ENCODE results near the gene SNAP47.

DNA sequence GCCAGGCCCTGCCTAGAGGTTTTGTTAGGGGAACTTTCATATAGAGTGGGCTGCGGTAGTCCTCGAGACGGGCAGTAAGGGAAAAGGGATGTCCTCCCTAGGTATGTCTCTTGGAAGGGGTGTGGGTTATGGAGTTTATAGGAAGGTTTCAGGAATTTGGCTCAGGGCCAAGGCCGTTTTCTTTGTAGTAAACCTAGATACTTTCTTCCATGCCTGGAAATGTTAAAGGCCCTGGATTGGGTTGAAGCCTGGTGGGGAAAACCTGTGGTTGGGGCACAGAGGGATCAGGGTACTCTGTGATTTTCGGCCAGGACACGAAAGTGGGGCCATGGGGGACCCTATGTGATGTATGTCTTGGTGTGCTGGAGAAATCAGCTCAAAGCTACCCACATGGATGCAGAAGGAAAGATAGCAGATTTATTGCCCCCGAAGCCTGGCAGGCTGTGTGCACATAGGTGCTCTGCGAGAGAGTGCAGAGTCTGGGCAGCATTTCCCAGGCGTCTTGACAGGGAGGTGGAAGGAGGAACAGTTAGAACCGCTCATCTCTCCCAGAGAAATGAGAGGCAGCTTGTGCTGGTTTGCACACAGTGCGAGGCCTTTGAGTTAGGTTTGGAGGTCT lies 1.7 kb downstream of the SNAP47 start:
- TF ChIP-seq GATA3 (IDR thresholded peaks at IDR 0.05; ENCODE audit: low read depth, low read length) (no peak), GATA2 (IDR thresholded peaks at IDR 0.05; ENCODE audit: low read depth, low read length) (no peak)

Data from SH-SY5Y (cell line).